Parathyroid adenoma (tissue), 2 donors: Measurements from ENCODE around the gene GPC1.

Experiments
- H2AFZ ChIP-seq: fragments of 300-600 bp; sonication (generic); one replicate; pipeline ENCODE4 v1.7.0; 2017; ENCODE audit warnings: antibody characterized with exemption, mild to moderate bottlenecking
- H3K27ac ChIP-seq: fragments of 300-600 bp; sonication (generic); one replicate; pipeline ENCODE4 v1.7.0; 2017
- H3K27me3 ChIP-seq: fragments of 300-600 bp; sonication (generic); one replicate; pipeline ENCODE4 v1.7.0; 2017; ENCODE audit warnings: low read length; ENCODE audit not compliant: control insufficient read depth, insufficient read depth
- H3K36me3 ChIP-seq: fragments of 300-600 bp; sonication (generic); one replicate; pipeline ENCODE4 v1.7.0; 2017; ENCODE audit warnings: low read length; ENCODE audit not compliant: control insufficient read depth, insufficient read depth
- H3K4me1 ChIP-seq: fragments of 300-600 bp; sonication (generic); one replicate; pipeline ENCODE4 v1.7.0; 2017; ENCODE audit warnings: control low read depth
- H3K4me2 ChIP-seq: fragments of 300-600 bp; sonication (generic); one replicate; pipeline ENCODE4 v1.7.0; 2017; ENCODE audit warnings: low read length
- H3K4me3 ChIP-seq: fragments of 300-600 bp; sonication (generic); one replicate; pipeline ENCODE4 v1.7.0; 2017; ENCODE audit warnings: low read depth, low read length
- H3K79me2 ChIP-seq: fragments of 300-600 bp; sonication (generic); one replicate; pipeline ENCODE4 v1.7.0; 2017; ENCODE audit warnings: control low read depth
- H3K9ac ChIP-seq: fragments of 300-600 bp; sonication (generic); one replicate; pipeline ENCODE4 v1.7.0; 2017; ENCODE audit warnings: mild to moderate bottlenecking
- H3K9me3 ChIP-seq: fragments of 300-600 bp; sonication (generic); one replicate; pipeline ENCODE4 v1.7.0; 2017; ENCODE audit warnings: low read length; ENCODE audit not compliant: control insufficient read depth
- TF ChIP-seq, protein P1 (sequence below): fragments of 300-600 bp; sonication (generic); IDR thresholded peaks from one replicate; pipeline ENCODE4 v1.7.0; 2017; ENCODE audit warnings: antibody characterized with exemption, mild to moderate bottlenecking
- donor health status: primary hyperparathyroidism.

Gene GPC1

DNA sequence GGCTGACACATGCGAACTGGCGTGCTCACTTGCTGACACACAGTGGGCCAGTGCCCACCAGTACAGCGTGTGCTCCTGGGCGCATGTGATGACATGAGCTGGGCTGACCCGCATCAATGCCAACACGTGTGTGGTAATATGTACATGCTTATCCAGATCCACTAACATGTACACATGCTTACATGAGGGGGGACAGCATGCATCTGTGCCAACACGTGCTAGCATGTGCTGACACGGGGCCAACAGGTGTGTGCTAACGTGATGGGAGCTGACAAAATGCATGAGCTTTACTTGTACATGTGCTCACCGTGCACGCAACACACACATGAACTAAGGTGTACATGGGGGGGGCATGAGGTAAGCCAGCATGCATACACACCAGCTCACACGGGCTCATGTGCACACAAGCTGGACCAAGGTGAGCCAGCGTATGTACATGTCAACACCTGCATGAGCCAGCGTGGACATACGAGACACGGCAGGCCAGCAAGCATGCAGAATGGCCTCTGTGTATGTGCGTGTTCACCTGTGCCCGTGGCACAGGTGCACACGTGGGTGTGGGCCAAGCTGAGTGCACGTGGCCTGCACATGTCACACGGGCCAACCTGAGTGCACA lies 28.5 kb downstream of the GPC1 start:
- H3K9me3 ChIP-seq, result no peaks in the 10 kb centered on the region
- TF ChIP-seq, protein P1, sequence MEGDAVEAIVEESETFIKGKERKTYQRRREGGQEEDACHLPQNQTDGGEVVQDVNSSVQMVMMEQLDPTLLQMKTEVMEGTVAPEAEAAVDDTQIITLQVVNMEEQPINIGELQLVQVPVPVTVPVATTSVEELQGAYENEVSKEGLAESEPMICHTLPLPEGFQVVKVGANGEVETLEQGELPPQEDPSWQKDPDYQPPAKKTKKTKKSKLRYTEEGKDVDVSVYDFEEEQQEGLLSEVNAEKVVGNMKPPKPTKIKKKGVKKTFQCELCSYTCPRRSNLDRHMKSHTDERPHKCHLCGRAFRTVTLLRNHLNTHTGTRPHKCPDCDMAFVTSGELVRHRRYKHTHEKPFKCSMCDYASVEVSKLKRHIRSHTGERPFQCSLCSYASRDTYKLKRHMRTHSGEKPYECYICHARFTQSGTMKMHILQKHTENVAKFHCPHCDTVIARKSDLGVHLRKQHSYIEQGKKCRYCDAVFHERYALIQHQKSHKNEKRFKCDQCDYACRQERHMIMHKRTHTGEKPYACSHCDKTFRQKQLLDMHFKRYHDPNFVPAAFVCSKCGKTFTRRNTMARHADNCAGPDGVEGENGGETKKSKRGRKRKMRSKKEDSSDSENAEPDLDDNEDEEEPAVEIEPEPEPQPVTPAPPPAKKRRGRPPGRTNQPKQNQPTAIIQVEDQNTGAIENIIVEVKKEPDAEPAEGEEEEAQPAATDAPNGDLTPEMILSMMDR, result no peak
- no peak overlapping the region for H3K27ac ChIP-seq
- no peaks in the 10 kb centered on the region for H3K4me1 ChIP-seq
- H3K36me3 ChIP-seq, result no peaks in the 10 kb centered on the region
- H3K4me2 ChIP-seq, result no peak overlapping the region
- H3K4me3 ChIP-seq, result no peak overlapping the region
- H3K27me3 ChIP-seq, result no peaks in the 10 kb centered on the region
- H2AFZ ChIP-seq, result no peak overlapping the region
- no peaks in the 10 kb centered on the region for H3K79me2 ChIP-seq
- no peak overlapping the region for H3K9ac ChIP-seq

DNA sequence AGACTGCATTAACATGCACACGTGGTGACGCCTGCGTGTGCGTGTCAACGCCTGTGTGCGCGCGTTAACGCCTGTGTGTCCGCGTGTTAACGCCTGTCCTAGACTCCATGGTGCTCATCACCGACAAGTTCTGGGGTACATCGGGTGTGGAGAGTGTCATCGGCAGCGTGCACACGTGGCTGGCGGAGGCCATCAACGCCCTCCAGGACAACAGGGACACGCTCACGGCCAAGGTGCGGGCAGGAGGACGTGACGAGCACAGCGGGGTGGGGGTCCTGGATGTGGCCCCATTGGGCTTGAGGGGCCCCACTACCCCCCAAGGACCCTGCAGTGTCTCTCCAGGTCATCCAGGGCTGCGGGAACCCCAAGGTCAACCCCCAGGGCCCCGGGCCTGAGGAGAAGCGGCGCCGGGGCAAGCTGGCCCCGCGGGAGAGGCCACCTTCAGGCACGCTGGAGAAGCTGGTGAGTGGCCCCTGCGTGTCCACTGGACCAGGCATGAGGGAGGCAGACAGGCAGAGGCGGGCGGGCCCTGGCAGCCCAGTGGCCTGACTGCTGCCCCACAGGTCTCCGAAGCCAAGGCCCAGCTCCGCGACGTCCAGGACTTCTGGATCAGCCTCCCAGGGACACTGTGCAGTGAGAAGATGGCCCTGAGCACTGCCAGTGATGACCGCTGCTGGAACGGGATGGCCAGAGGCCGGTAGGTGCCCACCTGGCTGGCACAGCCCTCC lies 29.2 kb downstream of the GPC1 start:
- no peaks in the 10 kb centered on the region for H3K79me2 ChIP-seq
- TF ChIP-seq, protein P1, result no peak
- no peaks in the 10 kb centered on the region for H3K4me1 ChIP-seq
- H3K36me3 ChIP-seq, result no peaks in the 10 kb centered on the region
- no peak overlapping the region for H3K9ac ChIP-seq
- H3K4me3 ChIP-seq, result no peak overlapping the region
- no peaks in the 10 kb centered on the region for H3K27me3 ChIP-seq
- no peak overlapping the region for H3K27ac ChIP-seq
- no peak overlapping the region for H2AFZ ChIP-seq
- no peak overlapping the region for H3K4me2 ChIP-seq
- no peaks in the 10 kb centered on the region for H3K9me3 ChIP-seq

GRCh38 chr2:240465268-240465764 lies 29.9 kb downstream of the GPC1 start:
- Histone ChIP-seq H3K79me2 (no peaks in the 10 kb centered on the region), H3K36me3 (no peaks in the 10 kb centered on the region), H3K9ac (no peak overlapping the region), H3K27ac (no peak overlapping the region), H3K27me3 (no peaks in the 10 kb centered on the region), H3K4me3 (no peak overlapping the region), H3K4me1 (no peaks in the 10 kb centered on the region), H3K4me2 (no peak overlapping the region), H2AFZ (no peak overlapping the region), H3K9me3 (no peaks in the 10 kb centered on the region)
- TF ChIP-seq, protein P1, result no peak

DNA sequence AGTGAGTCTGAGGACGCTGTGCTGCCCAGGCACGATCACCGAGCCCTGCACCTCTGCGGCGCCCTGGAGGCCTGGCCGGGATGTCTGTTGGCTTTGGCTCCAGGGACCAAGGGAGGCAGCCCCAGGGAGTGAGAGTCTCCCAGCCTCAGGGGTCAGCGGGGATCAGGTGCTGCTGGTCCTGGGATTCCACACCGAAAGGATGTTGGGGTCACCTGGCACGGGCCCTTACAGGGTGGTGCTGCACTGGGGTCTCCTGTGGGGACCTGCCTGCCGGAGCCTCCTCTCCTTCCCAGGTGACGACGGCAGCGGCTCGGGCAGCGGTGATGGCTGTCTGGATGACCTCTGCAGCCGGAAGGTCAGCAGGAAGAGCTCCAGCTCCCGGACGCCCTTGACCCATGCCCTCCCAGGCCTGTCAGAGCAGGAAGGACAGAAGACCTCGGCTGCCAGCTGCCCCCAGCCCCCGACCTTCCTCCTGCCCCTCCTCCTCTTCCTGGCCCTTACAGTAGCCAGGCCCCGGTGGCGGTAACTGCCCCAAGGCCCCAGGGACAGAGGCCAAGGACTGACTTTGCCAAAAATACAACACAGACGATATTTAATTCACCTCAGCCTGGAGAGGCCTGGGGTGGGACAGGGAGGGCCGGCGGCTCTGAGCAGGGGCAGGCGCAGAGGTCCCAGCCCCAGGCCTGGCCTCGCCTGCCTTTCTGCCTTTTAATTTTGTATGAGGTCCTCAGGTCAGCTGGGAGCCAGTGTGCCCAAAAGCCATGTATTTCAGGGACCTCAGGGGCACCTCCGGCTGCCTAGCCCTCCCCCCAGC lies 30.5 kb downstream of the GPC1 start:
- H2AFZ ChIP-seq, result no peak overlapping the region
- no peaks in the 10 kb centered on the region for H3K36me3 ChIP-seq
- H3K4me2 ChIP-seq, result no peak overlapping the region
- TF ChIP-seq, protein P1, result no peak
- H3K4me3 ChIP-seq, result no peak overlapping the region
- no peaks in the 10 kb centered on the region for H3K27me3 ChIP-seq
- no peaks in the 10 kb centered on the region for H3K4me1 ChIP-seq
- H3K9ac ChIP-seq, result no peak overlapping the region
- H3K27ac ChIP-seq, result no peak overlapping the region
- no peaks in the 10 kb centered on the region for H3K9me3 ChIP-seq
- H3K79me2 ChIP-seq, result no peaks in the 10 kb centered on the region
